H1 (cell line): ENCODE measurements around the gene NUP107. TPM values are rescaled to one million over a fixed set of nuclear protein-coding genes. Genes with fewer than 3 reads are reported as not detected.

Experiments
- CTCF ChIA-PET: fragments of 300-600 bp; sonication (Branson Sonifier 250); formaldehyde crosslinking; loops from one replicate; lab custom pipeline; 2021; ENCODE audit not compliant: partially characterized antibody; lab: Charles Lee
- POLR2A ChIA-PET: fragments of 300-600 bp; sonication (Branson Sonifier 250); formaldehyde crosslinking; loops from one replicate; lab custom pipeline; 2021; ENCODE audit warnings: inconsistent platforms; ENCODE audit not compliant: partially characterized antibody; lab: Charles Lee
- DNase-seq, 2 experiments: peaks; one replicate each; pipeline versions ENCODE4 v3.0.0 to v3.0.0-alpha.2; 2010 to 2022; ENCODE audit warnings: low spot score in 2 of 2, low read depth in 1 of 2, mixed read lengths in 1 of 2
- FAIRE-seq: peaks from 2 replicates; lab custom pipeline; 2011; peaks lifted over from hg19 to GRCh38; lab: Jason Lieb, UNC
- H2AFZ ChIP-seq: 2 replicates; pipeline ENCODE4 v1.8.1; 2012; ENCODE audit warnings: low read length, inconsistent platforms
- H2AK5ac ChIP-seq: 2 replicates; pipeline ENCODE4 v1.6.1; 2013; ENCODE audit warnings: low read depth, low read length
- H2BK120ac ChIP-seq: replicated peaks from 2 replicates; pipeline ENCODE3; 2013; ENCODE audit warnings: low read depth, low read length, inconsistent platforms
- H2BK12ac ChIP-seq: 2 replicates; pipeline ENCODE4 v1.6.1; 2013; ENCODE audit warnings: low read depth, low read length
- H2BK15ac ChIP-seq: 2 replicates; pipeline ENCODE4 v1.6.1; 2013; ENCODE audit warnings: low read length
- H2BK20ac ChIP-seq: 2 replicates; pipeline ENCODE4 v1.6.1; 2013; ENCODE audit warnings: low read length
- H2BK5ac ChIP-seq: 2 replicates; pipeline ENCODE4 v1.6.1; 2013; ENCODE audit warnings: low read depth, low read length
- H3K14ac ChIP-seq: 2 replicates; pipeline ENCODE4 v1.6.1; 2013; ENCODE audit warnings: inconsistent platforms; ENCODE audit not compliant: insufficient read length
- H3K18ac ChIP-seq: 2 replicates; pipeline ENCODE4 v1.6.1; 2013; ENCODE audit warnings: low read length; ENCODE audit errors: extremely low read depth
- H3K23ac ChIP-seq: 2 replicates; pipeline ENCODE4 v1.6.1; 2013; ENCODE audit warnings: inconsistent platforms; ENCODE audit not compliant: insufficient read length
- H3K23me2 ChIP-seq: 2 replicates; pipeline ENCODE4 v1.6.1; 2013; ENCODE audit warnings: low read depth, low read length
- H3K27ac ChIP-seq: 2 replicates; pipeline ENCODE4 v1.6.1; 2011; ENCODE audit warnings: low read depth, low read length, inconsistent platforms
- H3K27me3 ChIP-seq, 4 experiments: replicated peaks in 1 of 4; 1 replicate in 1 of 4; 2 replicates in 3 of 4; pipeline versions ENCODE4 v1.6.1 to v1.8.1; 2011 to 2013; ENCODE audit warnings: low read length in 3 of 4, mild to moderate bottlenecking in 3 of 4, inconsistent platforms in 2 of 4, mixed read lengths in 2 of 4, moderate library complexity in 1 of 4; ENCODE audit not compliant: control insufficient read depth in 3 of 4, insufficient read depth in 3 of 4; ENCODE audit errors: extremely low read depth in 1 of 4
- H3K36me3 ChIP-seq, 4 experiments: 2 replicates each; pipeline versions ENCODE4 v1.6.1 to v1.8.1; 2011 to 2013; ENCODE audit warnings: mild to moderate bottlenecking in 4 of 4, low read length in 3 of 4, moderate library complexity in 2 of 4, control low read depth in 1 of 4, inconsistent platforms in 1 of 4; ENCODE audit not compliant: insufficient read depth in 4 of 4, control insufficient read depth in 2 of 4
- H3K4ac ChIP-seq: replicated peaks from 2 replicates; pipeline ENCODE3; 2013; ENCODE audit warnings: low read length, low read depth, mixed read lengths, inconsistent platforms; ENCODE audit not compliant: insufficient read length
- H3K4me1 ChIP-seq, 4 experiments: replicated peaks in 1 of 4; 1 replicate in 1 of 4; 2 replicates in 3 of 4; pipeline versions ENCODE4 v1.6.1 to v1.8.1; 2011 to 2013; ENCODE audit warnings: low read length in 3 of 4, inconsistent platforms in 2 of 4, mixed read lengths in 1 of 4; ENCODE audit not compliant: insufficient read depth in 4 of 4, control insufficient read depth in 3 of 4
- H3K4me2 ChIP-seq, 2 experiments: 2 replicates each; pipeline versions ENCODE4 v1.6.1 to v1.8.1; 2011 to 2013; ENCODE audit warnings: low read depth in 2 of 2, low read length in 2 of 2, control low read depth in 1 of 2, inconsistent platforms in 1 of 2, mild to moderate bottlenecking in 1 of 2; ENCODE audit not compliant: insufficient read depth in 1 of 2
- H3K4me3 ChIP-seq, 4 experiments: fragments of 200-600, 300-600 bp in 1 of 4; sonication (generic), shearing (Covaris generic), sonication (Bioruptor Twin) in 1 of 4; 2 replicates each; pipeline versions ENCODE4 v1.5.1 to v1.8.1; 2011 to 2016; ENCODE audit warnings: low read length in 4 of 4, low read depth in 3 of 4, control low read depth in 2 of 4, inconsistent platforms in 2 of 4, mild to moderate bottlenecking in 2 of 4, mixed read lengths in 1 of 4, moderate library complexity in 1 of 4; ENCODE audit not compliant: insufficient read depth in 2 of 4; ENCODE audit errors: extremely low read depth in 1 of 4
- H3K56ac ChIP-seq: replicated peaks from 2 replicates; pipeline ENCODE3; 2013; ENCODE audit warnings: low read depth, mild to moderate bottlenecking, mixed read lengths, low read length, inconsistent platforms; ENCODE audit not compliant: insufficient read length
- H3K79me1 ChIP-seq: 2 replicates; pipeline ENCODE4 v1.6.1; 2013; ENCODE audit warnings: low read depth, low read length, control low read depth
- H3K79me2 ChIP-seq, 2 experiments: 2 replicates each; pipeline versions ENCODE4 v1.6.1 to v1.8.1; 2012 to 2013; ENCODE audit warnings: low read length in 2 of 2, mild to moderate bottlenecking in 2 of 2, inconsistent platforms in 1 of 2; ENCODE audit not compliant: insufficient read depth in 2 of 2, control insufficient read depth in 1 of 2
- H3K9ac ChIP-seq, 4 experiments: replicated peaks in 1 of 4; 1 replicate in 1 of 4; 2 replicates in 3 of 4; pipeline versions ENCODE4 v1.6.1 to v1.8.1; 2011 to 2013; ENCODE audit warnings: low read depth in 3 of 4, low read length in 3 of 4, control low read depth in 2 of 4, mild to moderate bottlenecking in 2 of 4, moderate library complexity in 2 of 4, inconsistent platforms in 1 of 4; ENCODE audit errors: extremely low read depth in 1 of 4
- H3K9me3 ChIP-seq, 2 experiments: 2 replicates each; pipeline versions ENCODE4 v1.6.1 to v1.8.1; 2012 to 2013; ENCODE audit warnings: mild to moderate bottlenecking in 2 of 2, moderate library complexity in 2 of 2, control low read depth in 1 of 2, inconsistent platforms in 1 of 2, low read depth in 1 of 2, low read length in 1 of 2, mixed read lengths in 1 of 2; ENCODE audit not compliant: insufficient read depth in 2 of 2
- H4K20me1 ChIP-seq, 2 experiments: replicated peaks in 1 of 2; 2 replicates each; pipeline versions ENCODE3 to v1.8.1; 2011 to 2013; ENCODE audit warnings: inconsistent platforms in 2 of 2, low read length in 2 of 2, mild to moderate bottlenecking in 1 of 2; ENCODE audit not compliant: insufficient read depth in 2 of 2, control insufficient read depth in 1 of 2
- H4K5ac ChIP-seq: 2 replicates; pipeline ENCODE4 v1.6.1; 2013; ENCODE audit warnings: low read length, low read depth, mixed read lengths, inconsistent platforms; ENCODE audit not compliant: insufficient read length
- H4K8ac ChIP-seq: 2 replicates; pipeline ENCODE4 v1.8.0; 2013; ENCODE audit warnings: mild to moderate bottlenecking, moderate library complexity, low read length, inconsistent platforms; ENCODE audit not compliant: insufficient read depth; ENCODE audit errors: extremely low read depth
- H4K91ac ChIP-seq: replicated peaks from 2 replicates; pipeline ENCODE3; 2013; ENCODE audit warnings: low read length, mixed read lengths, inconsistent platforms; ENCODE audit not compliant: insufficient read length
- JUND ChIP-seq: IDR thresholded peaks from 2 replicates; pipeline ENCODE4 v1.6.1; 2011; ENCODE audit warnings: mild to moderate bottlenecking, improper control_type of control experiment, low read length
- KDM1A ChIP-seq: fragments of 200-600, 300-600 bp; sonication (generic); IDR thresholded peaks from 2 replicates; pipeline ENCODE4 v1.7.1; 2016; ENCODE audit warnings: mild to moderate bottlenecking, low read length, borderline replicate concordance
- POLR2AphosphoS5 ChIP-seq: IDR thresholded peaks from 2 replicates; pipeline ENCODE4 v1.6.1; 2011; ENCODE audit warnings: low read depth, low read length
- RXRA ChIP-seq: IDR thresholded peaks from 2 replicates; pipeline ENCODE4 v1.6.1; 2011; ENCODE audit warnings: low read depth, mild to moderate bottlenecking, low read length, moderate library complexity; ENCODE audit not compliant: insufficient read depth
- SP1 ChIP-seq: IDR thresholded peaks from 2 replicates; pipeline ENCODE4 v1.6.1; 2011; ENCODE audit warnings: low read depth, low read length
- SP2 ChIP-seq: IDR thresholded peaks from 2 replicates; pipeline ENCODE4 v1.6.1; 2012; ENCODE audit warnings: mild to moderate bottlenecking, low read length, inconsistent platforms
- TAF1 ChIP-seq: IDR thresholded peaks from 2 replicates; pipeline ENCODE4 v1.6.1; 2011; ENCODE audit warnings: mild to moderate bottlenecking, low read depth, low read length
- WGBS, 2 experiments: shearing (Covaris generic) in 1 of 2; methylation state at CpG; one replicate each; pipeline versions ENCODE4 v1.1.6 to v1.1.7; 2013 to 2015; ENCODE audit warnings: low lambda C conversion rate in 2 of 2, mixed read lengths in 2 of 2, inconsistent platforms in 1 of 2, low coverage in 1 of 2, missing lambda C conversion rate in 1 of 2; ENCODE audit not compliant: insufficient replicate concordance in 2 of 2, insufficient coverage in 1 of 2, insufficient read length in 1 of 2; ENCODE audit errors: extremely low coverage in 1 of 2, missing lambda C conversion rate in 1 of 2; 5-methylcytosine and 5-hydroxymethylcytosine counted together
- polyA plus RNA-seq, 7 experiments: library from polyadenylated mRNA; depleted of rRNA in 3 of 7; stranded (reverse) in 5 of 7; unstranded in 2 of 7; fragments of >200 nt in 5 of 7; fragments of 200-250 nt in 2 of 7; gene quantifications; 1 replicate in 5 of 7; 2 replicates in 1 of 7; 4 replicates in 1 of 7; pipeline versions ENCODE4 v1.2.1 to v1.2.3, GENCODE V29; 2011 to 2013; ENCODE audit warnings: missing spikeins in 2 of 7, mixed read lengths in 2 of 7
- total RNA-seq: library from RNA; stranded (reverse); fragmentation: NEBNext Ultra II Directional; extraction: Animal tissue kit (Norgen Biotek cat#: 25700); gene quantifications from 2 replicates; pipeline ENCODE4 v1.2.1, GENCODE V29; 2021
- TF ChIP-seq, protein P1 (sequence below), 3 experiments: IDR thresholded peaks; 1 replicate in 2 of 3; 2 replicates in 1 of 3; pipeline versions ENCODE4 v1.5.1 to v1.6.1; 2011; ENCODE audit warnings: low read length in 3 of 3, mild to moderate bottlenecking in 3 of 3, inconsistent platforms in 2 of 3, low read depth in 1 of 3, moderate library complexity in 1 of 3; ENCODE audit not compliant: insufficient read depth in 1 of 3; ENCODE audit errors: control extremely low read depth in 1 of 3

NUP107 gene
- total and polyA plus RNA-seq, 2 of the 8 experiments (the other 6 are each of a cell fraction or from before 2014, with no cell fraction given), result 46.1 to 141 TPM

DNA sequence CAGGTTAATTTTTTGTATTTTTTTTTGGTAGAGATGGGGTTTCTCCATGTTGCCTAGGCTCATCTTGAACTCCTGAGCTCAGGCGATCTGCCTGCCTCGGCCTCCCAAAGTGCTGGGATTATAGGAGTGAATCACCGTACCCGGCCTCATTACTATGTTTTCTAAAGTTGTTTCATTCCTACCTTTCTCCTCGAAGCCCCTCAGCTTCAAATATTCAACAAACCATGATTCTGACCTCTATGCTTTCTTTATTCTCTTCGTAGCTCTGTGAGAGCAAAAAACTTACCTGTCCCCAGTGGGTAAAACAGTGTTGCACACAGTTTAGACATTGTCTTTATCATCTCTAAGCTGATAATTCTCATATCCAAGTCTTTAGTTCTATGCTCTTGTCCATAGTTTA, 95.0 kb downstream of the NUP107 start:
- POLR2A ChIA-PET, result interaction anchor here (1.7 to 3.5 kb wide), 3 partner anchors 11 to 36 kb away, joined by 4 to 18 read pairs (median 6); partner anchors contain the start of genes MDM2 and SLC35E3
- H3K27me3 ChIP-seq, result no peaks in the 10 kb centered on the region

More for the DNA sequence above, 95.0 kb downstream of the NUP107 start:
- Histone ChIP-seq H3K9me3 (no peaks in the 10 kb centered on the region), H3K9ac (no peak overlapping the region), H3K27ac (no peak overlapping the region), H4K8ac (no peak overlapping the region), H4K5ac (no peak overlapping the region), H4K91ac (no peak overlapping the region), H3K56ac (no peak overlapping the region), H3K79me1 (no peaks in the 10 kb centered on the region), H2BK120ac (no peak overlapping the region), H3K4me1 (peaks cover 0 to 3% (median 0%) of the 10 kb centered on the region in 4 experiments; a peak in 1 of 7 replicates), H3K14ac (no peak overlapping the region), H2BK5ac (no peak overlapping the region), H3K79me2 (no peaks in the 10 kb centered on the region), H4K20me1 (no peaks in the 10 kb centered on the region), H3K23me2 (no peaks in the 10 kb centered on the region), H3K4ac (no peak overlapping the region), H3K4me3 (no peak overlapping the region), H3K36me3 (no peaks in the 10 kb centered on the region), H2BK15ac (no peak overlapping the region), H3K4me2 (no peak overlapping the region), H2BK12ac (no peak overlapping the region), H2BK20ac (no peak overlapping the region), H2AK5ac (no peak overlapping the region), H3K23ac (no peak overlapping the region), H3K18ac (no peak overlapping the region), H2AFZ (no peak overlapping the region)
- WGBS, 2 experiments, result 87% methylated on average over 6 of the region's 6 CpGs; no CpG with 5 or more reads in 1 of the 2 experiments
- DNase-seq, result no peak
- no peak for FAIRE-seq
- no peak for TF ChIP-seq KDM1A
- TF ChIP-seq TAF1, result no peak
- TF ChIP-seq SP2, result no peak
- TF ChIP-seq, protein P1, sequence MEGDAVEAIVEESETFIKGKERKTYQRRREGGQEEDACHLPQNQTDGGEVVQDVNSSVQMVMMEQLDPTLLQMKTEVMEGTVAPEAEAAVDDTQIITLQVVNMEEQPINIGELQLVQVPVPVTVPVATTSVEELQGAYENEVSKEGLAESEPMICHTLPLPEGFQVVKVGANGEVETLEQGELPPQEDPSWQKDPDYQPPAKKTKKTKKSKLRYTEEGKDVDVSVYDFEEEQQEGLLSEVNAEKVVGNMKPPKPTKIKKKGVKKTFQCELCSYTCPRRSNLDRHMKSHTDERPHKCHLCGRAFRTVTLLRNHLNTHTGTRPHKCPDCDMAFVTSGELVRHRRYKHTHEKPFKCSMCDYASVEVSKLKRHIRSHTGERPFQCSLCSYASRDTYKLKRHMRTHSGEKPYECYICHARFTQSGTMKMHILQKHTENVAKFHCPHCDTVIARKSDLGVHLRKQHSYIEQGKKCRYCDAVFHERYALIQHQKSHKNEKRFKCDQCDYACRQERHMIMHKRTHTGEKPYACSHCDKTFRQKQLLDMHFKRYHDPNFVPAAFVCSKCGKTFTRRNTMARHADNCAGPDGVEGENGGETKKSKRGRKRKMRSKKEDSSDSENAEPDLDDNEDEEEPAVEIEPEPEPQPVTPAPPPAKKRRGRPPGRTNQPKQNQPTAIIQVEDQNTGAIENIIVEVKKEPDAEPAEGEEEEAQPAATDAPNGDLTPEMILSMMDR (IDR thresholded peaks at IDR 0.05; ENCODE audit: control extremely low read depth in 1 of 3, insufficient read depth in 1 of 3, low read depth in 1 of 3, low read length in 3 of 3), result no peak
- TF ChIP-seq SP1, result no peak
- no peak for TF ChIP-seq RXRA
- TF ChIP-seq POLR2AphosphoS5, result no peak
- TF ChIP-seq JUND, result no peak
- CTCF ChIA-PET, result interaction anchor here (0.8 kb wide), 1 partner anchor 11 kb away, joined by 4 read pairs; no protein-coding TSS in a partner anchor
